Measurements from ENCODE around the gene RBBP7.

- TF ChIP-seq CTCF (conservative IDR thresholded peaks at IDR 0.05) (no peak), EZH2 (IDR thresholded peaks at IDR 0.05; ENCODE audit: low read depth) (no peak)
These were observed 72.8 kb downstream of the RBBP7 start for GRCh38 chrX:16797358-16797757.
